ENCODE data around the gene SPOUT1. TPM values are rescaled to one million over a fixed set of nuclear protein-coding genes. Genes with fewer than 3 reads are reported as not detected.

Gene SPOUT1
- total and polyA plus RNA-seq, 2 donors (not counting 1 experiment from before 2014, with no cell fraction given) = 7.4 to 9.0 TPM

- no peaks in the 10 kb centered on the region for H4K20me1 ChIP-seq (ENCODE audit: control insufficient read depth, extremely low read depth, insufficient read depth, low read length)
- H3K4me1 ChIP-seq (ENCODE audit: control insufficient read depth, extremely low read depth, insufficient read depth, low read length) = peaks cover 7% of the 10 kb centered on the region
- H3K4me2 ChIP-seq (ENCODE audit: extremely low read depth, insufficient read depth, low read length) = peak overlapping the region; percentile 79
- H2AFZ ChIP-seq (ENCODE audit: low read length) = no peak overlapping the region
- H3K9ac ChIP-seq (ENCODE audit: insufficient read depth, low read length) = no peak overlapping the region
- H3K27me3 ChIP-seq (ENCODE audit: control insufficient read depth, insufficient read depth, low read length) = no peaks in the 10 kb centered on the region
- TF ChIP-seq EZH2 (IDR thresholded peaks at IDR 0.05; ENCODE audit: low read length, missing control alignments) = no peak
- TF ChIP-seq CTCF (conservative IDR thresholded peaks at IDR 0.05 in 1 of 2, IDR thresholded peaks at IDR 0.05 in 1 of 2; ENCODE audit: low read depth in 1 of 2, low read length in 2 of 2) = no peak
- peaks cover 18% of the 10 kb centered on the region for H3K36me3 ChIP-seq (ENCODE audit: control insufficient read depth, insufficient read depth, low read length)
- peak overlapping the region in 1 of 4 experiments; percentile 64 for H3K4me3 ChIP-seq (replicated peaks in 1 of 4; ENCODE audit: control extremely low read depth in 1 of 4, insufficient read depth in 1 of 4, low read depth in 3 of 4, low read length in 4 of 4)
- H3K9me3 ChIP-seq (ENCODE audit: control insufficient read depth, insufficient read depth, low read depth, low read length) = no peaks in the 10 kb centered on the region
- H3K27ac ChIP-seq (ENCODE audit: insufficient read depth, low read length) = no peak overlapping the region
- peaks cover 2% of the 10 kb centered on the region for H3K79me2 ChIP-seq (ENCODE audit: control insufficient read depth, insufficient read depth, low read length)
- DNase-seq (ENCODE audit: low read depth in 2 of 2) = peak in 1 of 2 donors; percentile 8
Measured at GRCh38 chr9:128819716-128820664, 9.6 kb downstream of the SPOUT1 start.

GRCh38 chr9:128818839-128819715, 10.5 kb downstream of the SPOUT1 start:
- H3K9me3 ChIP-seq (ENCODE audit: control insufficient read depth, insufficient read depth, low read depth, low read length) = no peaks in the 10 kb centered on the region
- H3K27me3 ChIP-seq (ENCODE audit: control insufficient read depth, insufficient read depth, low read length) = no peaks in the 10 kb centered on the region
- peak overlapping the region; percentile 77 for H3K9ac ChIP-seq (ENCODE audit: insufficient read depth, low read length)
- peaks cover 18% of the 10 kb centered on the region for H3K36me3 ChIP-seq (ENCODE audit: control insufficient read depth, insufficient read depth, low read length)
- H3K4me1 ChIP-seq (ENCODE audit: control insufficient read depth, extremely low read depth, insufficient read depth, low read length) = peaks cover 7% of the 10 kb centered on the region
- H4K20me1 ChIP-seq (ENCODE audit: control insufficient read depth, extremely low read depth, insufficient read depth, low read length) = no peaks in the 10 kb centered on the region
- peak overlapping the region; percentile 59 for H2AFZ ChIP-seq (ENCODE audit: low read length)
- H3K4me2 ChIP-seq (ENCODE audit: extremely low read depth, insufficient read depth, low read length) = peak overlapping the region; percentile 79
- TF ChIP-seq CTCF (conservative IDR thresholded peaks at IDR 0.05 in 1 of 2, IDR thresholded peaks at IDR 0.05 in 1 of 2; ENCODE audit: low read depth in 1 of 2, low read length in 2 of 2) = no peak
- no peak for TF ChIP-seq EZH2 (IDR thresholded peaks at IDR 0.05; ENCODE audit: low read length, missing control alignments)
- H3K27ac ChIP-seq (ENCODE audit: insufficient read depth, low read length) = peak overlapping the region; percentile 67
- peak overlapping the region; percentile 43 to 65 (median 62) for H3K4me3 ChIP-seq (replicated peaks in 1 of 4; ENCODE audit: control extremely low read depth in 1 of 4, insufficient read depth in 1 of 4, low read depth in 3 of 4, low read length in 4 of 4)
- no peak for DNase-seq (ENCODE audit: low read depth in 2 of 2)
- peaks cover 2% of the 10 kb centered on the region for H3K79me2 ChIP-seq (ENCODE audit: control insufficient read depth, insufficient read depth, low read length)

Data from fibroblast of lung (primary cell).